MM.1S (cell line): Measurements from ENCODE around the gene MIOX.

ENCODE experiments used
- EZH2 ChIP-seq: fragments of 300-600 bp; sonication (generic); optimal IDR thresholded peaks from 2 replicates; pipeline ENCODE3; 2017; ENCODE audit warnings: low read depth, mild to moderate bottlenecking, antibody characterized with exemption, low read length, mixed read lengths
- EZH2phosphoT487 ChIP-seq: fragments of 300-600 bp; sonication (generic); IDR thresholded peaks from 2 replicates; pipeline ENCODE4 v1.6.1; 2018; ENCODE audit warnings: antibody characterized with exemption, low read length
- TF ChIP-seq, protein P1 (sequence below): fragments of 300-600 bp; sonication (generic); IDR thresholded peaks from 2 replicates; pipeline ENCODE4 v1.5.1; 2016; ENCODE audit warnings: antibody characterized with exemption, low read length, mixed read lengths

DNA sequence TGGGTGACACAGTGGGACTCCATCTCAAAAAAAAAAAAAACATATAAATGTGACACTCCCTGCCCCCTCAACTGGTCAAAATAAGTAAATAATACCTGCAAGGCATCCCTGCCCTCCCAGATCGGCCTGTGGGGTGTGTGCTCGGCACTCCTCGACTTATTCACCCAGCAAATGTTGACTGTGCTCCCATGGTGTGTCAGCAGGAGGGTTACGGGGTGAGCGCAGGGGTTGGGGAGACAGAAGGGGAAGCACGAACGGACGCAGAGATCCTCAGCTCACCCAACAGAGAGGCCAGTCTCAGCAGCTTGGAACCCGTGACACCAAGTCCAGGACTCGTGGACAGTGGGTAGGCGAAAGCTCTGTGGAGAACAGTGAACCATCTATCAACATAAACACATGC is 6.9 kb upstream of the MIOX start:
- TF ChIP-seq, protein P1, sequence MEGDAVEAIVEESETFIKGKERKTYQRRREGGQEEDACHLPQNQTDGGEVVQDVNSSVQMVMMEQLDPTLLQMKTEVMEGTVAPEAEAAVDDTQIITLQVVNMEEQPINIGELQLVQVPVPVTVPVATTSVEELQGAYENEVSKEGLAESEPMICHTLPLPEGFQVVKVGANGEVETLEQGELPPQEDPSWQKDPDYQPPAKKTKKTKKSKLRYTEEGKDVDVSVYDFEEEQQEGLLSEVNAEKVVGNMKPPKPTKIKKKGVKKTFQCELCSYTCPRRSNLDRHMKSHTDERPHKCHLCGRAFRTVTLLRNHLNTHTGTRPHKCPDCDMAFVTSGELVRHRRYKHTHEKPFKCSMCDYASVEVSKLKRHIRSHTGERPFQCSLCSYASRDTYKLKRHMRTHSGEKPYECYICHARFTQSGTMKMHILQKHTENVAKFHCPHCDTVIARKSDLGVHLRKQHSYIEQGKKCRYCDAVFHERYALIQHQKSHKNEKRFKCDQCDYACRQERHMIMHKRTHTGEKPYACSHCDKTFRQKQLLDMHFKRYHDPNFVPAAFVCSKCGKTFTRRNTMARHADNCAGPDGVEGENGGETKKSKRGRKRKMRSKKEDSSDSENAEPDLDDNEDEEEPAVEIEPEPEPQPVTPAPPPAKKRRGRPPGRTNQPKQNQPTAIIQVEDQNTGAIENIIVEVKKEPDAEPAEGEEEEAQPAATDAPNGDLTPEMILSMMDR: no peak
- TF ChIP-seq EZH2: no peak
- no peak for TF ChIP-seq EZH2phosphoT487
